IMR-90 (cell line): ENCODE results near the gene KDM6A. TPM values are rescaled to one million over a fixed set of nuclear protein-coding genes. Genes with fewer than 3 reads are reported as not detected.
"Not testable (repeated sequence)": the region's sequence is repeated elsewhere in the genome, so short reads cannot be mapped to it uniquely, and the experiment has no call there.

Experiments
- ATAC-seq: fragments of 200-7000 bp; cut with Tn5 transposase; 2 replicates; pipeline ENCODE4 v1.9.1; 2020; ENCODE audit warnings: low read depth, mild to moderate bottlenecking, moderate library complexity
- BruUV-seq: library from RNA; stranded (reverse); fragments of 400-500 nt; replicated peaks from 2 replicates; lab custom pipeline; 2021; lab: Mats Ljungman, UMichigan
- CTCF ChIA-PET: fragments of 300-600 bp; formaldehyde crosslinking; extraction: SDS; loops from one replicate; lab custom pipeline; 2021; ENCODE audit warnings: antibody characterized with exemption; lab: Yijun Ruan, JAX
- POLR2A ChIA-PET: fragments of 300-600 bp; sonication (Branson Sonifier 250); formaldehyde crosslinking; loops from one replicate; lab custom pipeline; 2022; ENCODE audit warnings: antibody characterized with exemption; ENCODE audit not compliant: unreplicated experiment; lab: Charles Lee
- DNase-seq: peaks from one replicate; pipeline ENCODE4 v3.0.0; 2013
- H2AFZ ChIP-seq: replicated peaks from 2 replicates; pipeline ENCODE3; 2013; ENCODE audit warnings: low read length, mild to moderate bottlenecking; ENCODE audit not compliant: poor library complexity
- H2AK5ac ChIP-seq: 2 replicates; pipeline ENCODE4 v1.6.1; 2013; ENCODE audit warnings: low read depth, low read length, inconsistent platforms
- H2AK9ac ChIP-seq: replicated peaks from 2 replicates; pipeline ENCODE3; 2013; ENCODE audit warnings: mild to moderate bottlenecking, low read depth, low read length, moderate library complexity; ENCODE audit not compliant: poor library complexity
- H2BK120ac ChIP-seq: 2 replicates; pipeline ENCODE4 v1.6.1; 2013; ENCODE audit warnings: low read depth, low read length, inconsistent platforms
- H2BK15ac ChIP-seq: 3 replicates; pipeline ENCODE4 v1.6.1; 2013; ENCODE audit warnings: low read depth, low read length, inconsistent platforms
- H2BK20ac ChIP-seq: 2 replicates; pipeline ENCODE4 v1.6.1; 2013; ENCODE audit warnings: low read depth, mild to moderate bottlenecking, inconsistent platforms, low read length, moderate library complexity
- H2BK5ac ChIP-seq: 2 replicates; pipeline ENCODE4 v1.6.1; 2013; ENCODE audit warnings: mild to moderate bottlenecking, low read depth, low read length, inconsistent platforms; ENCODE audit not compliant: poor library complexity, severe bottlenecking
- H3K14ac ChIP-seq: replicated peaks from 2 replicates; pipeline ENCODE4 v1.6.1; 2013; ENCODE audit warnings: low read depth, low read length, inconsistent platforms
- H3K18ac ChIP-seq: 2 replicates; pipeline ENCODE4 v1.6.1; 2013; ENCODE audit warnings: low read depth, low read length, control low read depth
- H3K23ac ChIP-seq: 2 replicates; pipeline ENCODE4 v1.6.1; 2013; ENCODE audit warnings: low read depth, low read length, inconsistent platforms
- H3K27ac ChIP-seq: 2 replicates; pipeline ENCODE4 v1.5.1; 2013; ENCODE audit warnings: mild to moderate bottlenecking, control low read depth, low read length; ENCODE audit not compliant: insufficient read depth
- H3K27me3 ChIP-seq: 2 replicates; pipeline ENCODE4 v1.6.1; 2013; ENCODE audit warnings: low read length; ENCODE audit not compliant: control insufficient read depth, insufficient read depth
- H3K36me3 ChIP-seq: 2 replicates; pipeline ENCODE4 v1.6.1; 2013; ENCODE audit warnings: low read length, mixed read lengths; ENCODE audit not compliant: control insufficient read depth, insufficient read depth
- H3K4ac ChIP-seq: 2 replicates; pipeline ENCODE4 v1.6.1; 2013; ENCODE audit warnings: low read depth, low read length, inconsistent platforms
- H3K4me1 ChIP-seq: 2 replicates; pipeline ENCODE4 v1.6.1; 2013; ENCODE audit warnings: low read length, mixed read lengths; ENCODE audit not compliant: control insufficient read depth, insufficient read depth
- H3K4me2 ChIP-seq: 2 replicates; pipeline ENCODE4 v1.6.1; 2013; ENCODE audit warnings: low read depth, mild to moderate bottlenecking, control low read depth, low read length, moderate library complexity
- H3K4me3 ChIP-seq: 2 replicates; pipeline ENCODE4 v1.5.1; 2013; ENCODE audit warnings: low read depth, mild to moderate bottlenecking, control low read depth, low read length, moderate library complexity; ENCODE audit not compliant: insufficient read depth
- H3K56ac ChIP-seq: 2 replicates; pipeline ENCODE4 v1.6.1; 2013; ENCODE audit warnings: low read length, inconsistent platforms; ENCODE audit not compliant: insufficient read depth; ENCODE audit errors: extremely low read depth
- H3K79me1 ChIP-seq, 2 experiments: 2 replicates each; pipeline ENCODE4 v1.6.1; 2013; ENCODE audit warnings: low read length in 2 of 2, inconsistent platforms in 1 of 2, low read depth in 1 of 2
- H3K9ac ChIP-seq: 2 replicates; pipeline ENCODE4 v1.6.1; 2013; ENCODE audit warnings: low read depth, low read length, control low read depth
- H3K9me1 ChIP-seq: 2 replicates; pipeline ENCODE4 v1.6.1; 2013; ENCODE audit warnings: low read length, inconsistent platforms; ENCODE audit not compliant: insufficient read depth
- H3K9me3 ChIP-seq: 2 replicates; pipeline ENCODE4 v1.6.1; 2013; ENCODE audit warnings: low read length; ENCODE audit not compliant: control insufficient read depth, insufficient read depth
- H4K20me1 ChIP-seq: 2 replicates; pipeline ENCODE4 v1.6.1; 2013; ENCODE audit warnings: low read length, inconsistent platforms; ENCODE audit not compliant: insufficient read depth
- H4K5ac ChIP-seq: 2 replicates; pipeline ENCODE4 v1.6.1; 2013; ENCODE audit warnings: mild to moderate bottlenecking, low read depth, low read length, control low read depth
- H4K8ac ChIP-seq, 2 experiments: 2 replicates each; pipeline ENCODE4 v1.6.1; 2013; ENCODE audit warnings: low read depth in 2 of 2, low read length in 2 of 2, control low read depth in 1 of 2, inconsistent platforms in 1 of 2
- H4K91ac ChIP-seq: 2 replicates; pipeline ENCODE4 v1.6.1; 2013; ENCODE audit warnings: low read depth, low read length, inconsistent platforms; ENCODE audit not compliant: insufficient read depth
- WGBS, 2 experiments: methylation state at CpG; one replicate each; pipeline versions ENCODE4 v1.1.5 to v1.1.7; 2013; ENCODE audit warnings: missing lambda C conversion rate in 2 of 2; ENCODE audit not compliant: insufficient read length in 1 of 2; ENCODE audit errors: extremely low coverage in 2 of 2; 5-methylcytosine and 5-hydroxymethylcytosine counted together
- dilution Hi-C: fragments of 300-500 bp; cut with HindIII; formaldehyde crosslinking; loops from one replicate; pipeline ENCODE4 v1.14.3; 2018; ENCODE audit warnings: low sequenced_read_pairs; ENCODE audit not compliant: unreplicated experiment
- in situ Hi-C: fragments of 300-500 bp; cut with MboI; formaldehyde crosslinking; loops from 3 replicates; pipeline ENCODE4 v1.14.3; 2019; ENCODE audit warnings: low sequenced_read_pairs, inconsistent platforms, mixed read lengths
- intact Hi-C: fragments of 100-400 bp; cut with micrococcal nuclease; formaldehyde crosslinking; loops from 2 replicates; pipeline ENCODE4 v1.10.0; 2022
- polyA plus RNA-seq, 3 experiments: library from polyadenylated mRNA; depleted of rRNA; stranded (reverse); fragments of >200 nt; gene quantifications; 2 replicates each; pipeline ENCODE4 v1.2.3, GENCODE V29; 2012; ENCODE audit warnings: low replicate concordance in 1 of 3
- total RNA-seq: library from RNA; depleted of rRNA; stranded (reverse); fragments of >200 nt; gene quantifications from 2 replicates; pipeline ENCODE4 v1.2.3, GENCODE V29; 2012

Gene KDM6A
- total and polyA plus RNA-seq, 2 of the 4 experiments (the other 2 are of a cell fraction) = 11.7 to 24.9 TPM

DNA sequence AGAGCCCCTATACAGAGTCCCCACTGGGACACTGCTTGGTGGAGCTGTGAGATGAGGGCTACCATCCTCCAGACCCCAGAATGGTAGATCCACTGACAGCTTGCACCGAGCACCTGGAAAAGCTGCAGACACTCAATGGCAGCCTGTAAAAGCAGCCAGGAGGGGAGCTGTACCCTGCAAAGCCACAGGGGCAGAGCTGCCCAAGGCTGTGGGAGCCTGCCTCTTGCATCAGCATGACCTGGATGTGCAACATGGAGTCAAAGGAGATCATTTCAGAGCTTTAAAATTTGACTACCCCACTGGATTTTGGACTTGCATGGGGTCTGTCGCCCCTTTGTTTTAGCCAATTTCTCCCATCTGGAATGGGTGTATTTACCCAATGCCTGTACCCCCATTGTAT is 49.8 kb upstream of the KDM6A start:
- not testable (repeated sequence) for ATAC-seq, H3K79me1 ChIP-seq

More for the DNA sequence above, 49.8 kb upstream of the KDM6A start:
- H2BK20ac ChIP-seq, H3K56ac ChIP-seq, in situ Hi-C loops, H4K20me1 ChIP-seq, H3K9me3 ChIP-seq, H4K91ac ChIP-seq, intact Hi-C loops, H3K27me3 ChIP-seq, H2BK5ac ChIP-seq, H3K27ac ChIP-seq, H2BK15ac ChIP-seq, H3K18ac ChIP-seq, H2AK9ac ChIP-seq, H3K4me2 ChIP-seq, H3K36me3 ChIP-seq, CTCF ChIA-PET, H3K4me1 ChIP-seq, H3K14ac ChIP-seq, H4K8ac ChIP-seq, H3K4me3 ChIP-seq, H3K9me1 ChIP-seq, POLR2A ChIA-PET, H4K5ac ChIP-seq, BruUV-seq, H3K9ac ChIP-seq, DNase-seq, H2BK120ac ChIP-seq, H3K4ac ChIP-seq, H2AFZ ChIP-seq, dilution Hi-C loops, H2AK5ac ChIP-seq, H3K23ac ChIP-seq: not testable (repeated sequence)
- no CpG with 5 or more reads among the region's 2 CpGs for WGBS, 2 experiments
